NCI-H2171 treated with DMSO at 0.1 percent for 48 hours (cell line): ENCODE data around the gene LHFPL6.

ENCODE experiments used
- DNase-seq: peaks from one replicate; lab custom pipeline; 2025; lab: John Stamatoyannopoulos, UW

The LHFPL6 gene

DNA sequence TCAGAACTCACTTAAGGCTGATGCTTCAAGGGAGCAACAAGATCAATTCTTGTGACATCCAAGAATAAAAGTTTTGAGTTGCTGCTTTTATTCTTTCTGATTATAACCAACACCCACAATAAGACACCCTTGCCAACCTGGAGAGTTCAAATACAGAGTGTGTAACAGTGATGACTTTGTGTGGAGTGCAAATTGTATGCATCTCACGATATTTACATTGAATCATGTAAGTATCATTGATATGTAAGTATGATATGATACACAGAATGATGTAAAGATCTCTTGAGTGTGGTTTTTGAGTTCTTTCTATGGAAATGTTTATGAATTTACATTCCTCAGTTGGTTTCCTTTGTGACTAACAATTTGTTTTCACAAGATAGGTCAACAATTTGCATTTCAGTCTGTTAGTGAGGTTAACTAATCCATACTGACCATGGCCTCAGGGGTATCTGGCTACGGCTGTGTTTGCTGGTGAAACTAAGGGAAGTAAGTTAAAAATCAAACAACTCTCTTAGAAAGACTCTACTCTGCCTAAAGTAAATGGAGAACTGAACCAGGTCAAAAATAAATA lies 12.4 kb downstream of the LHFPL6 start:
- no peak for DNase-seq

DNA sequence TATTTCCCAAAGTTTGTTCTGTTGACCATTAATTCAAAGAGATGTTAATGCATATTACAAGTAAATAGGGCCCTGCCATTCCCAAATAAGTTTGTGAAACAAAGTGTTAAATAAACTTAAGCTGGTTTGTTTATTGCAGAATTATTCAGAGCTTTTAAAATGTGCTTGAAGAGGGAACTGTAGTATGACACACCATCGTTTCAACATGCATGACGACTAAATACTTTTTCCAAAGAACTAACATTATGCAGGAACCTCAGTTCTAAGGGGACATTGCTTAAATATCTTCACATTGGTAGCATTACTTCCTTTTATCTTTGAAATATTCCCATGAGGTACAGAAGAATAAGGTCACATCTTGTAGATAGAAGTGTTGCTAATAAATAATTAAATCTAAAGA lies 14.6 kb downstream of the LHFPL6 start:
- no peak for DNase-seq

DNA sequence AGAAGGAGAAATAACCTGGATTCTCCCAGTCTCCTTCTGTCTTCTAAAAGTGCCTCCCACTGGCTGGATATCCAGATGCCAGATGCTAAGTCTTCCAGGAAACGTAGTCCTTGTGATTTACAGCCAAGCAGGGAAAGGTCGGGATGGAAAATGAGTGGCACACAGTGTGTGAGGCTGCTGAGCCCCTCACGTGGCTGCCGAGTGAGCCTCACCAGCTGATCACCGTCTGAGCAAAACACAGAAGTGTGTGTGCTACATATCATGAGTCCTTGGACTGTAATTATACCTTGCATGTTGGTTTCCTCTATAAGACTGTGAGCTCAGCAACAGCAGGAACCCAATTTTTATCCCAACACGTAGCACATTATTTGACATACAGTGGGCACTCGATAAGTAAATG lies 15.1 kb downstream of the LHFPL6 start:
- no peak for DNase-seq

DNA sequence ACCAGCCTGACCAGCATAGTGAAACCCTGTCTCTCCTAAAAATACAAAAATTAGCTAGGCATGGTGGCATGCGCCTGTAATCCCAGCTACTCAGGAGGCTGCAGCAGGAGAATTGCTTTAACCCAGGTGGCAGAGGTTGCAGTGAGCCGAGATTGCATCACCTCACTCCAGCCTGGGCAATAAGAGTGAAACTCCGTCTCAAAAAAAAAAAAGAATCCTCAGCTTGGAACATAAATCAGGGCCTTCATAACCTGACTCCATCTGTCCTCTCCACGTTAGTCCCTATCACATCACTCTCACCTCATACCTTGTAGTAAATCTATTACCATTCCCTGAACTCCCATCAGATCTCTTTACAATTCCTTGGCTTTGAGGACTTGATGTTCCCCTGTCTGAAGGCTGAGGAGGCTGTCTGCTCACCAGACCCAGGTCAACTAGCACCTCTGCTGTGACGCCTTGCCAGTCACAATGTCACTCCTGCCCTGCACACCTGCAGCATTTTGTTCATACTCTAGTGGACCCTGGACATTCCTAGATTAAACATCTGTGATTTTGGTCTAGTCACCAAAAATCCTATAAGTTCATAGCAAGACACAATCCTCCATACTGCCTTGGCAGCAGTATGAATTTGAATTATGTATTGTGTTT lies 15.9 kb downstream of the LHFPL6 start:
- DNase-seq = no peak

DNA sequence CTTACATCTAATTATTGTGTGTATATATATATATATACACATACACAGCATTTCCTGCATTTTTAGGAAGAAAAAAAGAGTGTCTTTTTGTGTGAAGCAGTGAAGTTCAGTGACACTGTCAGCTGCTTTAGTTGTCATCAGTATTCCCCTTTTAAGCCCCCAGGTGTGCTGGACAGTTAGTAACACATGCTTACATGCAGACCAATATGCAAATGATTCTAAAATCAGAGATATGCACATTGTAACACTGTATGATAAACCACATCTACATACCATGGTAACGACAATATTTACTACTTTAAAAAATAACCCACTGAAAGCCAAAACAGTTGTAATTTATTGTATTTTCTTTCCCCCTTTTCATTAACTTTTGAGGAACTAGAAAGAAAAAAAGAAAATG lies 16.8 kb downstream of the LHFPL6 start:
- DNase-seq = no peak

DNA sequence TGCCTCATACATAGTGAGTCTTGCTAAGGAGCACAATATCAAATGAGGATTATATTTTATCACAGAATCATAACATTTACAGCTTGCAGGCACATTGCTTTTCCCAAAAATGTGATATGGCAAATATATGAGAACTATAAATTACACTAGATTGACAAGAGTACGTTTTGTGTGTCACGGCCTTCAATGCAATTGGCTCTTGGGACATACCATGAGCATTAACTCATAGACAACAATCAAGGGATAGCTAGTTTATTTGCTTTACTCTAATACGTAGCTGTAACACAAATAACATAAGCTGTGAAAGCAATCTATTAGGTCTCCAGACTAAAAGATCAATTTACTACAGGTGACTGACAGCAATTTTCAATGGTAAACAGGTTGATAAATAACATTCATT lies 17.8 kb downstream of the LHFPL6 start:
- DNase-seq = no peak

DNA sequence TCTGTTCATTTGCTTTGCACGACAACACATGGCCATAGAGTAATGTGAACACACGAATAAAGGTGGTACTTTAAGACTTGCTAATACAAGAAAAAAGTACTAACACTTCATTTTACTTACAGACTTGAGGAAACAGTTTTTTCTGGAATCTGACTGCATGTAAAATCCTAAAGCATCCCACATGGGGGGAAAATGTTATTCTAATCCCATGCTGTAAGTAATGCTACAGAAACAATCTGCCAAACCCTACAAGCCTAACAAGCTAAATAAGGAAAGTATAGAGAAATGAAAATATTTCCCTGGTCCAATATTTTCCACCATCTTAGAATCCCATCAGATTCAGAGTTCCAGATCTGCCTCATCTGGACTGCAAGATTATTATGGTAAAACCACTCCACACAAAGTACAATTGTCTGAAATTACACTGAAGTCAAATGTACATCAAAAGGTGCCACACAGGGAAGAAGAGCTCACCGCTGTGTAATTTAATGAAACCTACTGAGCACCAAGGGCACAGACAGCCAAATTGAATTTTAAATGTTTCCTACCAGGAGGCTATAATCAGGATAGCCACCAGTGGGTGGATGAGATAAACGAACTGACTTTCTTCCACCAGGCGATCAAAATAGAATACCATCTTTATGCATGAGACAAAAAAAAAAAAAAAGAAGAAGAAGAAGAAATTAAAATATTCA lies 22.0 kb downstream of the LHFPL6 start:
- DNase-seq = no peak

DNA sequence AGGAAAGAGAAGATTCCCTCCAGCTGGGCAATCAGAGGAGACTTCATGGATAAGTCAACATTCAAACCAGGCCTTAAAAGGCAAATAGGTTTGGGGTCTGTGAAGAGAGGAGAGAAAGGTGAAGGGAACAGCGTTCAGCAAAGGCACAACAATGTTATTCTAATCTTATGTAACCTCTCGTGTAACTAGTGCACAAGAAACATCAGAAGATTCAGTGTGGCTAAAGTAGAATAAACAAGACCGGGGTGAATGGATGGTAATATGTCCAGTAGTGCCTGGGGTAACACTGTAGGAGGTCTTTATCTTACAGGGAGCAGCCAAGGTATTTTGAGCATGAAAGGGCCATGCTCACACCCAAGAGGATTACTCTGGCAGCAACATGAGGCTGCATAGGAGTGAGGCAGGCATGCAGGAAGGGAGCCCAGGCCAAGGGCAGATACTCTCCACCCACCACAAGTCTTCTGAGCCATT lies 24.1 kb downstream of the LHFPL6 start:
- DNase-seq = no peak

DNA sequence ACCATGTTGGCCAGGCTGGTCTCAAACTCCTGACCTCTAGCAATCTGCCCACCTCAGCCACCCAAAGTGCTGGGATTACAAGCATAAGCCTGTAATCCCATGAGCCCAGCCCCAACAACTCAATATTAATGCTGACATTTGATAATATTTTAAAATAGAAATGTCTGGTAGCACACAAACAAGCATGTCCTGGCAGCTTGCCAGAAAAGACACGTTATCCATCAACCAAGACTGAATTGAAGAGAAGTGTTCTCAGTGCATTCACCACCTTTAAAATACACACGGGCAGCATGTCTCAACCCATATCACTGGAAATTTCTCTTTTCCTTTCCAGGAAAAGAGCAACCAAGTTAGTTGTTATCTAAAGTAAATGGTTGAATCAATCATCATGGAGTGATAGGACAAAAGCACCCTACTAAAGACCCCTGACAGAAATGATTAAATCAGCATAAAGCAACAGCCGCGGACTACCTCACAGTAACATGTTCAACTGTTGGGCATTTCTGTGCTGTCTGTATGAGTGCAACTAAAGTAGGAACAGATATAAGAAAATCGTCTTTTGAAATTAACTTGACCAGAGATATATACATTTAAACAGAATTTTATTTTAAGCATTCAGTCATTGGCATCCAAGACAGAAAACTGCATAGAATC lies 25.0 kb downstream of the LHFPL6 start:
- no peak for DNase-seq

DNA sequence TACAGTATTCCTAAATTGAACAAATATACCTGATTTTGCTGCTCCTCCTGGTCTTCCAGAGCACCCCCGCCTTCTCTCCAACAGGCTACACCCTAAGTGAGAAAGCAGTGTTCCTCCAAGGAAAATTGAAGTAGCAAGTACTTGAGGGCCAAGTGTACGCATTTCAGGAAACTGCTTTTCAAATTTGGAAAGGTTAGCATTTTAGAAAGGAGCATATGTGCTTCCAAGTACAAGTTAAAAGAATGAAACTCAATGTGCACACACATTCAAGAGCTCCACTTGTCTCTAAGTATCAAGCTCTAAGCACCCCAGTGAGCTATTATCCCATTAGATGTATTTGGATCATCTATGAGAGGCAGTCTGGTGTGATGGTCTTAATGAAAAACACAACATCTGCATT lies 25.8 kb downstream of the LHFPL6 start:
- DNase-seq = no peak

DNA sequence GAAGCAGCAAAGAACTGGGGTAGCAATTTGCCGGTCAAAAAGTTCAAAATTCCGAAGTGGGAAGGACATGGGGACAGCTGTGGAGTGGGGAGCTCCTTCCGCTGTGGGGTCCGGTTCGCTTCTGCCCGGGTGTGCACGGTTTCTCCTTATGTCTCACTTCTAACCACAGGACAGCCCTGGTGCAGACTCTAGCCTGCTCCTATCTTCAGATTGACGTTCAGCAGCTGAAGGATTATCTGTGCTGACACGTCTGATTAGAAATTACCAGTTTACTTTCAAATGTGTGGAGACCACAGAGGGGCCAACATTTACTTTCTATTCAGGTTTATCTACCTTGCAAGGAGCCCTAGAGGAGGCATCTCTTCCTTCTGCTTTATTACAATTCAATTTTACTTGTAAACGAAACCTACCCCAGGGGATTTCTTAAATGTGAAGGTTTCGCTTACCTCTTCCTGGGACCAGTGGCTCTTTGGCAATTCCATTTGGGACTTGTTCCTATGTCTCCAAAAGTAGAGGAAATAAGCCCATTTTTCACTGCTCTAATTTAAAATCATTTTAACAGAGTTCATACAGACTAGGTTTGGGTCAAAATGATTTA lies 27.3 kb downstream of the LHFPL6 start:
- no peak for DNase-seq

DNA sequence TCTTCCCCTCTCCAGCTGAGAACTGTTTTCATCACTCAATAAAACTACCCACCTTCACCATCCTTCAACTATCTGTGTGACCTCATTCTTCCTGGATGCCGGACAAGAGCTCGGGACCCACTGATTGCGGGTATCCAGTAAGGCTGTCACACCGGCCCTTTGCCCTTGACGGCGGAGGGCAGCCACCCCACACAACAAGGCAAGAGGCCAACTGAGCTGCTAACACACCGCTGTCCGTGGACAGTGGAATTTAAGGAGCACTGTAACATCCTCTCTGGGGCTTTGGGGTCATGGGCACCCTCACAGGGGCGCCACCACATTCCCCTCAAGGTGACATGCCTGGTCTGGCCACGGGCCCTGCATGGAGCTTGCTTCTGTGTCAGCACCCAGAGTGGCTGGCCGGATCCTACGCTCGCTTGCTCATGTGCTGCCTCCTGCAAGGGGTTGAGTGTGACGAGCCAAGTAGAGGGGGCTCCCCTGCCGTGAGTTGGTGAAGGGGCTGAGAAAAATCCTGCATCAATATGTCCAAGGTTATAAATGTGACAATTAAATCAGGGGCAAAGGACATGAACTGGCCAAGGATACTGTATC lies 31.4 kb downstream of the LHFPL6 start:
- no peak for DNase-seq

DNA sequence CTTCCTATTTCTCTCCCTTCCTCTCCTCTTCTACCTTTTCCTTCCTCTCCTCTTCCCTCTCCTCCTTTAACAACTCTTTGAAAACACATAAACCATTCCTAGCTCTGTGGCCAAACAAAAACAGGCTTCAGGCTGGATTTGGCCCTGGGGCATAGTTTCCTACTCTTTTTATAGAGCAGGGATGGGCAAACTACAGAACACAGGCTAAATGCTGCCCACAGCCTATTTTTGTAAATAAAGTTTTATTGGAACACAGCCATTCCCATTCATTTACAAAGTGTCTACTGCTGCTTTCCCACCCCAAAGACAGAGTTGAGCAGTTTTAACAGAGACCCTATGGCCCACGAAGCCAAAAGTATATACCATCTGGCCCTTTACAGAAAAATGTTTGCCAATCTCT lies 35.4 kb downstream of the LHFPL6 start:
- no peak for DNase-seq

DNA sequence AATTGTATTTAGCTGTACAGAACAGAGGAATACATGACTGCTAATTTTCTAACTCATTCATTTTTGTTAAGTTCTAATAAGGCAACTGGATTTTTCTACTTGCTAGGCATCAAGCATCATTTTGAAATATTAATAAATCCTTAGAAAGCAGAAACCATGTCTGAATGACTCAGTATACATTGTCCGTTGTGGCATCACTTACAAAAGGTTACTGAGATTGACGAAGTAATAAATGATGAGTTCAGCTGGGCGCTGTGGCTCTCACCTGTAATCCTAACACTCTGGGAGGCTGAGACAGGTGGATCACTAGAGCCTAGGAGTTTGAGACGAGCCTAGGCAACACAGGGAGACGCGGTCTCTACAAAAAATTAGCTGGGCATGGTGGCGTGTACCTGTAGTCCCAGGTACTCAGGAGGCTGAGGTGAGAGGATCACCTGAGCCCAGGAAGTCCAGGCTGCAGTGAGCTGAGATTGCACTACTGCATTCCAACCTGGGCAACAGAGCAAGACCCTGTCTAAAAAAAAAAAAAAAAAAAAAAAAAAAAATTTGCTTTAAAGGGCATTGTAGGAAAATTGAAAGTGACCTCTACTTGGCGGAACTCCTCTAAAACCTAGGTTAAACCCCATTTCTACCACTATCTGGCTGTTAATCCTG lies 36.6 kb downstream of the LHFPL6 start:
- no peak for DNase-seq

DNA sequence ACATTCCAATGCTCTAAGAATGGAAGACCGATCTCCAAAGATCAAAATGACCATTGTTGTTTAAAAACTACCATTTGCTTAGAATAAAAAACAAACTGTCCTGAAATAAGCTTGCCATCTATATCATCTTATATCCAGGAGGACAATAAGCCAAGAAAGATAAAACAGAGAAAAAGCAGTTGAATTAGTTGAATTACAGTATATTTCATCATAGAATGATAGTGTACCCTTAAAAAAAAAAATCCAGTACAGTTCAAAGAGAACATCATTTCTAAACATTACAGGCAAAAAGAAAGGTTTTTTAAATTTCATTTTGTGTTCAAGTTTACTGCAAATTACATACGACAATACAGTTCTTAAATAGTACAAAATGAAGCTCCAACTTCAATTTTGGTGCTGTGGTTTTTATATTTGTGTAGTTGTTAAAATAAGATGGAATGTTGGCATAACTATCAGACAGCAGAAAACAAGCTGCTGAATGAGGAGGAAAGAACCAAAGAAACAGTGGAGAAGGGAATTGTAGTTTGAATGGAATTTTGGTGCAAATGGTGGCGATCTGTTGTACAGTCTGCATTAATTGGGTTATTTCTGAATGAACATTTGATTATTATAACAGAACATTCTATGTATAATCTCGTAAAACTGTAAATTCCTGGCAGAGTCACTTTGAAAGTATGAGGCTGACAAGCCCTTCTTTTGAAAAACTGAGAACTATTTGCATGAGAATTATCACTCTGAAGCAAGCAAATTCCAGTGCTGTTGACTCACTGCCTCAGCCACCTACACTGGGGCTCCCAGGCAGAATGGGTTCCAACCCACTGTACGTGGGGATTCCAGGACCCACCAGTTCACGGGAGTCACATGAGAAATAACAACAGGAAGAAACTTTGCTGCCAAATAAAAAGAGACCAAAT lies 37.7 kb downstream of the LHFPL6 start:
- DNase-seq = no peak

DNA sequence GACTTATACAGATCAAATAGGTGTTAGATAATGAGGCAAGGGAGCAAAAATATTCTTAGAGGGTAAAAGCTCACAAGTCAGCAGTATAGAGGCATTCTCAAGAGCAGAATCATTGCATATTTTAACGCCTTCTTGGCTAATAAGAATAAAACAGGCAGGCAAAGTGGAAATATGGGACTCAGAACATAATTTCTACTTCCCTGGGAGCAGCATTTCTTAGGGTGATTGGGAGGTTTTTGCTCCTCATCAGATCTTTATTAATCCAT lies 39.6 kb downstream of the LHFPL6 start:
- DNase-seq = no peak

DNA sequence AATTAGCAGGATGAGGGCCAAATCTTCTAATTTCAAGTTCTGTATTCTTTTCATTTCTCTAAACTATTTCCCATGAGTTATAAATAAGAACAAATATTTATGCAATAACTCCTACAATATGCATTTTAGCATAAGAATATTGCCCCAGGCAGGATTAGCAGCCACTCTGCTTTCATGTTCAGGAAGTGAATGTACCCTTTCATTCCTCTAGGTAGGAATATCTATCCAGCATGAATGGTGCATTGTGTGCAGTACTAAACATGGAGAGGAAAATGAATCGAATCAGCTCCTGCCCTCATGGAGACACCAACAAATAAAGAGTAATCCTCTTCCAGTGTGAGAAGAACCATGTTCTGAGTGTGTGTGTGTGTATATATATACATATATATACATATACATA lies 41.0 kb downstream of the LHFPL6 start:
- no peak for DNase-seq

DNA sequence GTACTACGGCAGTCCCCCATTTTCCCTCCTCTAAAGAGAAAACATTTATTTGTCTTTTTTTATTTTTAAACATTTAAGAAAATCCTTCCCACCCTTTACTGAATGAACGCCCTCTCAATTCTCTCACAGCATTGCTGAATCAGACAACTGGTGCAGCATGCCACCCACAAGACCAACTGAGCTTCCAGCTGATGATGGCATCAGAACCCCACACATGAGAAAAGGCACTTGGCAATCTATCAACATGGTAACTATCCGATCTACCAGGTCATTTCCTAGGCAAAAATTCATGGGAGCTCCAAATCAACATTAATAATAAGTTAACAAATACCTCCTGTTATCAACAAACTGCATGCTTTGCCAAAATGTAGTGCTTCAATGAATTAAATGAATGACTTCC lies 43.1 kb downstream of the LHFPL6 start:
- no peak for DNase-seq

DNA sequence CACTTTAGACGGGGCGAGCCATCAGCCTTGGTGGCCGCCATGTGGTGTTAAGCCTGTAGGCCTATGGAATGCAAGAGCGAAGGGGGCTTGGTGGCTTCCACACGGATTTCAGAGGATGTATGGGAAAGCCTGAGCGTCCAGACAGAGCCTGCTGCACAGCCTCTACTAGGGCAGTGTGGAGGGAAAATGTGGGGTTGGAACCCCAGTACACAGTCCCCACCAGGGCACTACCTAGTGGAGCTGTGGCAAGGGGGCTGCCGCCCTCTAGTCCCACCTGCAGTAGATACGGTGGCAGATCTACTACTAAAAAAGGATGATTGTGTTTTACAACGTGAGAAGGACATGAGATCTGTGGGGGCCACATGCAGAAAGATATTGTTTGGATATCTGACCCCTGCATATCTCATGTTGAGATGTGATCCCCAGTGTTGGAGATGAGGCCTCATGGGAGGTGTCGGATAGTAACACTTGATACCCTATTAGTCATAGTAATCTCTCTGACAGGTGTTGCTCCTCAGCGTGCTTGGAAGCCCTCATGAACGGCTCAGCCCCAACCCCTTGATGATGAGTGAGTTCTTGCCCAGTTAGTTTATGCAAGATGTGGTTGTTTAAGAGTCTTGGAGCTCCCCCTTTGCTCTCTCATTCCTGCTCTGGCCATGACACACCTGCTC lies 45.6 kb downstream of the LHFPL6 start:
- DNase-seq = peak; percentile 1

DNA sequence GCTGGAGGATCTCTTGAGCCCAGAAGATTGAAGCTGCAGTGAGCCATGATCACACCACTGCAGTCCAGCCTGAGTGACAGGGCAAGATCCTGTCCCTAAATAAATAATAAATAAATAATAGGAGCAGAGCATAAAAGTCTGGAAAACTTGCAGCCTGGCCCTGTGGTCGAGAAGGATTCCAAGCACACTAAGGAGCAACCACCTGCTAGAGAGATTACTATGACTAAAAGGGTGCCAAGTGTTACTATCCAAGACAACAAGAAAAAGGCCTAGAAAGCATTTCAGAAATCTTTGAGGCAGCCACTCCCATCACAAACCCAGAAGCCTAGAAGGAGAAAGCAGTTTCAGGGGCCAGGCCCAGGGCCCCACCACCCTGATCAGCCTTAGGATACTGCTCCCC lies 46.1 kb downstream of the LHFPL6 start:
- no peak for DNase-seq
